Panc1 (cell line): ENCODE data around the gene MS4A6A.

Source experiments
- CTCF ChIP-seq: fragments of 450-650 bp; IDR thresholded peaks from 2 replicates; pipeline ENCODE4 v1.5.1; 2017; ENCODE audit warnings: mild to moderate bottlenecking
- REST ChIP-seq, 2 experiments: IDR thresholded peaks; 2 replicates each; pipeline ENCODE4 v1.6.1; 2011 to 2012; ENCODE audit warnings: low read depth in 2 of 2, control low read depth in 1 of 2, low read length in 1 of 2, mild to moderate bottlenecking in 1 of 2, moderate library complexity in 1 of 2; ENCODE audit not compliant: insufficient read depth in 1 of 2

- TF ChIP-seq CTCF (no peak), REST (IDR thresholded peaks at IDR 0.05; ENCODE audit: insufficient read depth in 1 of 2, low read depth in 2 of 2, low read length in 1 of 2) (no peak)
Measured at GRCh38 chr11:60172011-60172410, 10.9 kb downstream of the MS4A6A start.
